GM19455 (cell line): Measurements from ENCODE around the gene CREBRF.
"Not testable (repeated sequence)": the region's sequence is repeated elsewhere in the genome, so short reads cannot be mapped to it uniquely, and the experiment has no call there.

ENCODE experiments used
- ATAC-seq: cut with Tn5 transposase; IDR thresholded peaks from one replicate; pipeline ENCODE4 v1.9.1; 2021; ENCODE audit not compliant: unreplicated experiment

The CREBRF gene

DNA sequence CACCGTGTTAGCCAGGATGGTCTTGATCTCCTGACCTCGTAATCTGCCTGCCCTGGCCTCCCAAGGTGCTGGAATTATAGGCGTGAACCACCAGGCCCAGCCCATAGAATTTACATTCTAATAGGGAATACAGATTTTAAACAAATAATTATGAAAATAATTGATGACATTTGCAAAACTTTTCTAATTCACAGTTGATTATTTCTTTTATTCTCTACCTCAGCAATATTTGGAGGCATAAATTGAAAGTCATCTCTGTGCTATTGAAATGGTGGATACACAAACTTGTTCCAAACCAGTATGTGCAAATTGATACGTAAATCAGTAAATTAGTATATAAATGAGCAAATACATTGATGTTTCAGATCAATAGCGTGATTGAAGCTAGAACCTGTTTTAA, 96.4 kb downstream of the CREBRF start:
- ATAC-seq, result no peak

DNA sequence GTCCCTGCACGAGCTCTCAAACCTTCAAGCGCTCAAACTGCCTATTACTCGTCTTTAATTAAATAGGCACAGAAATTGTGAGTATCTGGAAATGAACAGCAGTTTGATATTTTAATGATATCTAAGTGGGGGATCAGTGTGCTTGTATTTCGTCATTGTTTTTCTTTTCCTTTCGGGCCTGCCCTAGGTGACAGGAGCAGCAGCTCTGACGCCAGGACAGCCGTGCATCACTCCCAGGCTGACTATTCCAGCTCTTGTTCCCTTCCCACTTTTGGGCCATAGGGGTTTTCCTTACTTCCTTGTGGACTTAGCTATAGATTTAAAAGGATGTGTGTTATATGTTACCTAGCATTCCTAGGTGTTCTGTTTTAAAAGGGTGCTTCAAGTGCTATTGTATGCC, 97.7 kb downstream of the CREBRF start:
- ATAC-seq, result no peak

DNA sequence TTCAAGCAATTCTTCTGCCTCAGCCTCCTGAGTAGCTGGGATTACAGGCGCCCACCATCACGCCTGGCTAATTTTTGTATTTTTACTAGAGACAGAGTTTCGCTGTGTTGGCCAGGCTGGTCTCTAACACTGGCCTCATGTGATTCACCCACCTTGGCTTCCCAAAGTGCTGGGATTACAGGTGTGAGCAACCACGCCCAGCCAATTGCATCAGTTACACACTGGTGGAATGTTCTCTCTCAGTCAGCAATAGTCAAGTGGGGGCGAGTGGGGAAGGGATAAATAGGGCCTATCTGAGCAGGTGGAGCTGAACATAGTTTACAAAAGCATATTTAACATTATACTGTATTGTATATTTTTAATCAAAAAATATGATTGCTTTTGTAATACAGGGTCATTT, 98.5 kb downstream of the CREBRF start:
- ATAC-seq, result not testable (repeated sequence)

DNA sequence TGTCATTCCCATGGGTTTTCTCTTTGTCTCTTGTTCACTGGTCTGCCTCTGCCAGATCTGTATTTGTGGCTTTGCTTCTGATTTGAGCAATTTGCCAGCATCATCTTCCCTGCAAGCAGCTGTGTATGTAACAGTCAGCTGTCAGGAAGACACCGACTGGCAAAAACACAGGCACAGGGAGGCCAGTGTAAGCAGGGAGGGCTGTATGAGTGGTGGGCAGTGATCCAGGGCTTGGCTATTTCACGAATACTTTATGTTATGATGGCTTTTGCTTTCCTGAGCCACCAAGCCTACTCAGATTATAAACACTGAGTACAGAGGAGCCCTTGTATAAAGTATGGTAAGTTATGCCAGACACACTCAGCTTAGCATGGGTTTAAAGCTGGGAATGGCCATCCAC, 99.8 kb downstream of the CREBRF start:
- no peak for ATAC-seq

DNA sequence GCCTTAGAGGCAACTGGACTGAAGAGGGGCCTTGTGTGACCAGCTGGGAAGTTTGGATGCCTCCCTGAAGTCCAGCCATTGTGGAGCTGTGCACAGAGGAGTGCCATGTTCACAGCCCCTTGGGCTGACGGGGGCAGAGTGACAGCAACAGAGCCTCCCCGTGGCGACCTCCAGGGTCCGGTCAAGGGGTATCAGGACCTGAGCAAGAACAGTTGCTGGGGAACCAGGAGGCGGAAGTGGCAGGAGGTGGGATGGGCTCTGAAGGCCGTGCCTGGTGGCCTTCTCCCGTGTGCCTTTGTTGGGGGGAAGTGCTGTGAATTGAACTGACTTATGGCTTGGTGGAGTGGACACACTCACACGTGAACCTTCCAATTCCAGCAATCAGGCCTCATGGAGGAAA, 102.2 kb downstream of the CREBRF start:
- ATAC-seq, result no peak

DNA sequence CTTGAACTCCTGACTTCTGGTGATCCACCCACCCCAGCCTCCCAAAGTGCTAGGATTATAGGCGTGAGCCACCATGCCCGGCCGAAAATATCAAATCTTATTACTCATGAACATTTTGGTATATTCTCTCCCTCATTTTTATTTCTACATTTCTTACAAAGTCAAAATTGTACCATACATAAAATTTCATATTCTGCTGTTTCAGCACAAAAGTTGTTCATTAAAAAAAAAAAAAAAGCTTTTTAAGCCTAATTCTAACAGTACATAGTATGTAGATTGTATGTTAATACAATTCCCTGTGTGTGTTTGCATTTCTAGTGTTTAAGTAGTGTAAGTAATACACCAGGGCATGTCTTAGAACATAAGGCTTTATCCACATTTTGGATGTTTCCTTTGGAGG, 103.1 kb downstream of the CREBRF start:
- no peak for ATAC-seq

DNA sequence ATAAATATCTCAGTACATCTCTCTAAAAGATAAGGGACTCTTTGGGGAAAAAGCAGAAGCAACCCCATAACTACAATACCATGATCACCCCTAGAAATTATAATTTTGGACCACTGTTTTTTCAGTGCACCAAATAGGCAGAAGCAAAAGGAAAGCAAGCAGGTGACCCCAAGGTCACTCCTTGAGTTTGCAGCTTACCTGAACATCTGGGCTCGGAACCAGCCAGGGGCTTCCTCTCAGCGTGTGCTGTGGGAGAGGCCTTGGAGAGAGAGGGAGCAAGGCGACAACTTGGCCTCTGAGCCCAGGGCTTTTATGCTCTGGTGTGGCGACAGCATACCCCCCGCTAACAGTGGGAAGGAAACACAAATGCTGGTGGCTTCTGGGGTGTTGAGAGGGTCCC, 105.0 kb downstream of the CREBRF start:
- ATAC-seq, result no peak

DNA sequence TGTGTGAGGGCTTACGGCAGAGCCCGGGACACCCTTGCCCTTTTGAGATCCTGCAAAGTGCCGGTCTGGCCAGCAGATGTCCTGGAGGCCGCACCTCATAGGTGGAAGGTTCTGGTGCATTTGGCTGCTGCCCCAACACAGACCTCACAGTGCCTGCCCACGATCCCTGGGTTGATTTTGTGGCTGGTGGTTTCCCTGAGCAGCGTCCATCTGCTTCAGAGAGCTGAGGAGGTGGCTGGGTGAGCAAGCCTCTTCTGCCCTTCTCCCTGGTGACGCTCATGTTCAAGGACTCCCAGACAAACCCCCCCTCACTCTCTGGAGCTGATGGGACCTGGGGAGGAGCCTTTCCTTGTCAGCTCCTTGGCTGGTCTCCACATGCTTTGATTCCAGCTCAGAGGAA, 107.1 kb downstream of the CREBRF start:
- no peak for ATAC-seq

DNA sequence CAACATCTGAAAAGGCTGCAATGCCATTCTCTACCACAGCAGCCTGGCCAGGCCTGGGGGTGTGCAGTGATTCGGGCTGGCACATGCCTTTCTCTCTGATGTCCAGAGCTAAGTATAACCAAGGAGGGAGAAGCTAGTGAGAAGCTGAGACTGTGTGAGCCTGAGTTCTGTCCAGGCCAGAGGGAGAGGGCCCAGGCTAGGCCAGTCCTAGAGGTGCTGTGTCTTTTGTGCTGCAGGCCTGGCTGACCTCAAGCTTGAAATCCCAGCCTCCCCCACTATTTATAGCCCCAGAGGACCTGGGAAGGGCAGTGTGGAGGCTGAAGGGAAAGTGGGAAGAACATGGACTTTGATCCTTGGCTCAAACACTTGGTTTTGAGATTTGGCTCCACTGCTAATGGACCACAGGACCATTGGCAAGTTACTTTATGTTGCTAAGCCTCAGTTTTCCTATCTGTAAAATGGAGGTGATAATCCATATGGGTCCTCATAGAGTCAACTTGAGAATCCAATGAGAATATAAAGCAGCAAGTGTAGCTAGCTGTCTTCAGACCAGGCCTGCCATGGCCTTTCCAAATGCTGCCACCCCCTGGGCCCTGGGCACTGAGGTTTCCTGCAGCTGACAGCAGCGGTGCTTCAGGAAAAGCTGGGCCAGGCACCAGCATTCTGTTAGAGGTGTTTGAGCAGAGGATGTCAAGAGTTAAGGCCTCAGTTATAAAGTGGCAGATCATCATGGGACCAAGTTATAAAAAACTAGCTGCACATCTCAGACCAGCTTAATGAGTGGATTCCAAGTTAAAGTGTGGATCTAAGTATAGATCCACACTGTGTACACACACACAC, 109.2 kb downstream of the CREBRF start:
- ATAC-seq, result no peak

DNA sequence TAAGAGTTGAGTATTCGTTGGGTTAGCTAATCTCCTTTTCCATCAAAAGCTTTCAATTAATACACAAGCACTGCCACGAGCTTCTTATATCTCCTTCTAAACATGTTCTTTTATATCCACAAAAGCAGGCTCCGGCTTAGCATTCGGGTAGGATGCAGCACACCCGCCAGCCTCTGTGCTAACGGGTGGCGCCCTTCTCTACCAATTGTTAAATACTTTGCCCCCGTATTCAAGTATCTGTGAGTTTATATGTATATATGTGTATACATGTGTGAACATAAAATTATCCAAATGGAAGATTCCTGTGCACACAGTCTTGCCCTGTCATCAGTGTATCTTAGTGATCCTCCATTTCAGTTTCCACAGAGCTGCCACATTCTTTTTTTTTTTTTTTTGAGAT, 116.0 kb downstream of the CREBRF start:
- ATAC-seq, result no peak

DNA sequence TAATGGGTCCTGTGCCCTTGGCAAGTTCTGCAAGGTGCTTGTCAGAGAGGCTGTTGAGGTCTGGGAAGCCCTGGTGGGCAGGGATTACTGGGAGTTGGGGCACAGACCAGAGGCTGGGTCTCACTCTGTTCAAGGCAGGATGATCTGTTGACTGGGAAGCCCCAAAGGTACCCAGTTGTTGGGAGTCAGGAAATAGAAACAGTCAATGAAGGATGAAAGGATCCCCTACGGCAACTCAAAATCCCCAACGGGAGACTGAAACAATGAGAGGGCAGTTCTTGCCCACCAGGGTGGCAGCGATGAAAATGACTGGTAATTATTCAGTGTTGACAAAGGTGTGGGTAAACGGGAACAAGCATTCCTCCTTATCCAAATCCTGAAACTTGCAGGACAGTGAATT, 119.4 kb downstream of the CREBRF start:
- ATAC-seq, result no peak

DNA sequence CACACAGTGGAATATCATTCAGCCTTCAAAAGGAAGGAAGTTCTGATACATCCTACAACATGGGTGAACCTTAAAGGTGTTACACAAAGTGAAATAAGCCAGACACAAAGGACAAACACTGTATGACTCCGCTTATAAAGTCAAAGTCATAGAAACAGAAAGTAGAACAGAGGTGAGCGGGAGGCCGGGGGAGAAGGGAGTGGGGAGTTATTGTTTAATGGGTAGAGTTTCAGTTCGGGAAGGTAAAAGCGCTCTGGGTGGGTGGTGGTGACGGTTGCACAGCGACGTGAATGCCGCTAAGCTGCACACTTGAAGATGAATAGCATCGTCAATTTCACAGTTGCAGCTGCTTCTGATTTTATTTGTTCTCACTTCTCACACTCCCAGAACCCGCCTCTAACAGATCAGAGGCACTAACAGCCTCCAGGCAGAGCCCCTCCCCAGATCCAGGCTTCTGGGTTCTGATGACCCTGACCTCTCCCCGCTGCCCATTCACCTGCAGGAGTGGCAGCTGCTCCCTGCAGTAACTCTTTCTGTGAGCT, 122.3 kb downstream of the CREBRF start:
- ATAC-seq, result no peak

DNA sequence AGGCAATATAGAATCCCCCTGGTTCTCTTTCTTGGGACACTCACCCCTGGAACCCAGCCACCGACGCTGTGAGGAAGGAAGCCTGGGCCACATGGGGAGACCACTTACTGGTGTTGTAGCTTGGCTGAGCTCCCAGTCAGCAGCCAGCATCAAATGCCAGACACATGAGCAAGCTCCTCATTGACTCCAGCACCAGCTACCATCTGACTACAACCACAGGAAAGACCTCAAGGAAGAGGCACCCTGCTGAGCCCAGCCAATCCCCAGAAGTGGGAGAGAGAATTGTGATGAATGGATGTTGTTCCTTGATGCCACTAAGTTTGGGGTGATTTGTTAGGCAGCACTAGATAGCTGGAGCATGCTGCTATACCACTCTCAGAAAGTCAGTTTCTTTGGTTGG, 124.2 kb downstream of the CREBRF start:
- no peak for ATAC-seq

DNA sequence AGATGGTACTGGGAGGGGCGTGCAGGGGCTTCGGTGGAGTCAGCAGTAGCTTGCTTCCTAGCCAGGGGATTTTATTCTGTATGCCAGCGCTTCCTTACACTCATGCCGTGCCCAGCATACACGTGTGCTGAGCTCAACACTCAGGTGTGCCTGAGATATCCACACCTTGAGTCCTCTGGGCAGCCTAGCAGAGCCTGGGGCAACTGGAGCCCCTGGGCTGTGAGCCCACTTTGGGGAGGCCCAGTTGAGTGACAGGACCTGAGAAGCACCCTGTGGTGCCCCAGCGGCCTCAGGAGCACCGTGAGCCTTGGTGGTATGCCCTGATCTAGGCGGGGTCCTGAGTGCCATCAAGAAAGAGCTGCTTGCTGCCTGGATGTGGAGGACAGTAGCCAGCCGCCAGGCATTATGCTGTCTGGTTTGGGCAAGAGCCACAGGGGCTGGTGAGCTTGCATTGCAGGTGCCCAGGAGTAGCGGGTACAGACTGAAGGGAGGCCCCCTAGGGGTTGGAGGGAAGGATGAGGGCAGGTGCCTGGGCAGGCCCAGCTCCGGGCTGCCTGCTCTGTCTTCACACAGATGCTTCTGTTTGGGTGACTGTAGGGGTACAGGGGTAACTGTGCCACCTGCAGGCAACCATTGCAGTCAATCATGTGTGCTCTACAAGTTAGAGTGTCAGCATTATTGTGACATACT, 131.0 kb downstream of the CREBRF start:
- ATAC-seq, result no peak

DNA sequence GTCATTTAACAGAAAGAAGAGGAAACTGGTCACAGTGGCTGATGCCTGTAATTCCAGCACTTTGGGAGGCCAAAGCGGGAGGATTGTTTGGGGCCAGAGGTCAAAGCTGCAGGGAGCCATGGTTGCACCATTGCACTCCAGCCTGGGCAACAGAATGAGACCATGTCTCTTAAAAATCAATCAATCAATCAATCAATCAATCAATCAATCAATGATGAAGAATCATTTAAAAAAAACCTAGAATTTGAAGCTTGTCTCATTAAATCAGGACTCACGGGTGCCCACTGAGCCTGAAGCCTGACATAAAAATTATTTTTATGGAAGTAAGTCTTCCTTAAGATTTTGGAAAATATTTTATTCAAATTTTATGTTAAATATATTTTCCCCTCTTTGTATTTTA, 132.1 kb downstream of the CREBRF start:
- ATAC-seq, result no peak
